NCI-H526 treated with DMSO at 0.1 percent for 48 hours (cell line): ENCODE measurements around the gene CDK10.
"Not testable (repeated sequence)": the region's sequence is repeated elsewhere in the genome, so short reads cannot be mapped to it uniquely, and the experiment has no call there.

ENCODE experiments used
- DNase-seq: peaks from one replicate; lab custom pipeline; 2025; lab: John Stamatoyannopoulos, UW

CDK10 gene

GRCh38 chr16:89695875-89696669 is 9.6 kb downstream of the CDK10 start:
- no peak for DNase-seq

- DNase-seq = no peak
Observed at GRCh38 chr16:89696670-89697128, 10.2 kb downstream of the CDK10 start.

DNA sequence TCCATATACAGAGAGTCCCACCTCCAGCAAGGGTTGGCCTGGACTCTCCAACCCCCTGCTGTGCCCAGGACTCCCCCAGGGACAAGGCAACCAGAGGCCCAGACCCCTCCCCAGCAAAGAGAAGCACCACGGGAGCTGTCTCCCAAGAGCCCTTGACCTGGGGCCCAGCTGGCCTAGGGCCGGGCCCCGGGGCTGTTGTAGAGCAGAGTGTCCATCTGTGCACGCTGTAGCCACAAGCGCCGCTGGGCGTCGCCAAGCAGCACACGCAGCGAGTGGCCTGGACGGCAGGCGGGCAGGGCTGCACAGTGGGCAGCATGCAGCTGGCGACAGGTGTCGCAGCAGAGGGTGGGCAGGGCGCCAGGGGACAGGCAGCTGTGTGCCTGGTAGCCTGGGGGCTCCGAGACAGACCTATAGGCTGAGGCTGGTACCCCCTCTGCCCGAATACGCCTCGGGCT is 10.7 kb downstream of the CDK10 start:
- no peak for DNase-seq

- DNase-seq = no peak
Observed at GRCh38 chr16:89697616-89698331, 11.3 kb downstream of the CDK10 start.

GRCh38 chr16:89698717-89699116 is 12.2 kb downstream of the CDK10 start:
- not testable (repeated sequence) for DNase-seq

DNA sequence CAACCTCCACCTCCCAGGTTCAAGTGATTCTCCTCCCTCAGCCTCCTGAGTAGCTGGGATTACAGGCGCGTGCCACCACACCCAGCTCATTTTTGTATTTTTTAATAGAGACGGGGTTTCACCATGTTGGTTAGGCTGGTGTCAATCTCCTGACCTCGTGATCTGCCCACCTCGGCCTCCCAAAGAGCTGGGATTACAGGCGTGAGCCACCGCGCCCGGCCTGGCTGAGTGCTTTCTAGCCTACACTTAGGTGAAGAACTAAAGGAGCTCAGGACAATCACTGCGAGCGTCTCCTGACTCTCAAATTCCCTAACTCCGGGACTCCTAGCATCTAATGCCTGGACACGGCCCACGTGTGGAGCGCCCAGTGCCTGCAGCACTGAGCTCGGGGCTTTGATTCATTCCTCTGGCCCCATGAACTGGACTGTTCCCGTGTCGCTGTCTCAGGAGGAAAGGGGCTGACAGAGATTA is 13.2 kb downstream of the CDK10 start:
- DNase-seq = not testable (repeated sequence)

GRCh38 chr16:89700100-89700648 is 13.7 kb downstream of the CDK10 start:
- peak; percentile 91 for DNase-seq

- DNase-seq = no peak
Observed at GRCh38 chr16:89700649-89701424, 14.3 kb downstream of the CDK10 start.

GRCh38 chr16:89701425-89702406 is 15.2 kb downstream of the CDK10 start, which contains the start of gene SPATA2L:
SPATA2L (minus strand) TSS chr16:89701705; CDS start chr16:89701232, 473 bp downstream.
- DNase-seq = peak; percentile 75

DNA sequence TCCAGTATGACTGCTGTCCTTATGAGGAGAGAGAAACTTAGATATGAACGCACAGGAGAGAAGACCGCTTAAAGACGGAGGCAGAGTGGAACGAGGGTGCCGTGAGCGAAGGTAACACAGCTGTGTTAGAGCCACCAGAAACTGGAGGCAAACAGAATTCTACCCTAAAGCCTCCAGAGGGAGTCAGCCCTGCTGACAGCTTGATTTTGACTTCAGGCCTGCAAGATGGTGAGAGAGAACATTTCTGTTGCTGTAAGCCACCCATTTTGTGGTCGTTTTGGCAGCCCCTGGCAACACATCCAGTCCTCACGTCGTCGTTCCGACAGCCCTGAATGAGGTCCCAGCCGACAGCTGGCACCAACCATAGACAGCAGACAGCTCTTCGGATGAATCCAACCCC is 17.8 kb downstream of the CDK10 start:
- no peak for DNase-seq

DNA sequence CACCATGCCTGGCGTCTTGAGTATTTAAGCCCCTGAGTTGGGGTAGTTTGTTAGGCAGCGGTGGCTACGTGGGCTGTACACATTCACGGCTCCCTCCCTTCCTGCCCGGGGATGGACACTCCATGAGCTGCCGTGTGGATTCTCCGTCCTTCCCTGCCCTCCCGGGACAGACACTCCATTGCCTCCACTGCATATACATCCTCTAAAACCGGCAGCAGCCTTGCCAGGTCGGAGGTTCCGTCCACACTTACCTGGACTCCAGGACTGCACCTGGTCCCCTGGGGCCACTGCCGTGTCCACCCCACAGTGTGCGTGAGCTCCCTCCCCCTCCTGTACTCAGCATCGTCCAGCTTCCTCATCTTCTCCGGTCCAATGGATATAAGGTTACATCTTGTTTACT is 18.5 kb downstream of the CDK10 start:
- DNase-seq = no peak

DNA sequence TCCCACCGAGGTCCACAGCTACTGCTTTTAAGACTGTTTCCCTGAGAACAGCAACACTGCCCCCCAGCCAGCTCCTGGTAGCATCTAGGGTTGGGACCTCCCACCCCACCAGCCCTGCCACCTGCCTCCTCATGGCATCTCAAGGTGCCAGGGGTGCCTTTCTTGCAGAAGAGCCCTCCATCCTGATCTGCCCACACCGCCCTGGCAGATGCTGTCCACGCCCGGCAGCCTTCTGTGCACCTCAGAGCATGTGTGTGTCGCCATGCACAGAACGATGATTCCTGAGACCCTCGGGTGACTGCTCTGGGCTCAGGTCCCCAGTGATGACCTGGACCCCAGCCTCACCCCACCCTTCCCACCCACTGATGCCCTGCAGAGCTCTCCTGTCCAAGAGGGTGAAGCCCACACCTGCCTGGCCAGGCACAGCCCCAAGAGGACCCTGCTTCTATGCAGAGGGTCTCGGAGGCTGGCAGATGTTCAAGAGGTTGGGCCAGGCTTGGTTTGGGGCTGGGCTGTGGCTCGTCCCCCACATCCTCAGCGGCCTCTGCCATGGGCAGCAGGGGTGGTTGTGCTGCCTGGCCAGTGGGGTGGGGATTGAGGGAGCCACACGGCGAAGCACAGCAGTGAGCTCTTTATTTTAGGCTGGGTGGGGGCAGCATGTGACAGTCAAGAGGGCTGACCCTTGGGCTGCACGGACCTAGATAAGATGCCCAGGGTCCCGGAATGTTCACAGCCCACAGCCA is 20.2 kb downstream of the CDK10 start:
- DNase-seq = no peak

DNA sequence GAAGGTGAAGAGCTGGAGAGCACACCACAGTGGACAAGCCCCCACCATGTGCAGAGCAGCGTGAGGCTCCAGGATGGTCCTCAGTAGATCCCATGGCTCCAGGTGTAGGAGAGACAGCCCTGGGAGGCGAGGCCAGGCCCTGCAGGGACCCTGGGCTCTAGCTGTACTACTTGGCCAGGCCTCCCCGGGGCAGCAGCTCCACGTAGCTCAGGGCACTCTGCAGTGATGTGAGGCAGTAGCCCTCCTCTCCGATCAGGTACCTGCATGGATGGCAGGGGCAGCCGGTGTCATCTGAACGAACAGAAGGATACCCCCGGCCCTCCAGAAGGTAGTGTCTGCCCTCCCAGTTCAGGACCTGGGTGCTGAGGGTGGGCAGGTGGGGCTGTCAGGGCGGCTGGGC is 21.2 kb downstream of the CDK10 start:
- no peak for DNase-seq

GRCh38 chr16:89708481-89708931 is 22.0 kb downstream of the CDK10 start:
- no peak for DNase-seq

DNA sequence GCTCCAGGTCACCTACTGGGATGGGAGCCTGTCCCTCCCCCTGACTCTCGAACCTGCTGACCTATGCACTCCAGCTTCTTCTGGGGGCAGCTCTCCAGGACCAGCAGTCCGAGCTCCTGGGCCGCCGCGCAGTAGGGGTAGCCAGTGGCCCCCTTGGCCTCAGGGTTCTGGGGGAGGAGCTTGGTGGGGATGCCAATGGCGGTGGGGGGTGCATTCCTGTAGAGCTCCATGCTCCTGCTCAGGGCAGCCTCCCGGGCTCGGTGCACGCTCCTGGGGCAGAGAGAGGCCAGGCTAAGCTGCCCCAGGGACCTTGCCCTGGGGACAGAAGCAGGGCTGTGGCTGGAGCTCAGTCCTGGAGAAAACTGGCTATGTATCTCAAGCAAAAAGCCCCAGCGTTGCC is 22.7 kb downstream of the CDK10 start:
- no peak for DNase-seq

GRCh38 chr16:89709716-89710432 is 23.4 kb downstream of the CDK10 start:
- no peak for DNase-seq

DNA sequence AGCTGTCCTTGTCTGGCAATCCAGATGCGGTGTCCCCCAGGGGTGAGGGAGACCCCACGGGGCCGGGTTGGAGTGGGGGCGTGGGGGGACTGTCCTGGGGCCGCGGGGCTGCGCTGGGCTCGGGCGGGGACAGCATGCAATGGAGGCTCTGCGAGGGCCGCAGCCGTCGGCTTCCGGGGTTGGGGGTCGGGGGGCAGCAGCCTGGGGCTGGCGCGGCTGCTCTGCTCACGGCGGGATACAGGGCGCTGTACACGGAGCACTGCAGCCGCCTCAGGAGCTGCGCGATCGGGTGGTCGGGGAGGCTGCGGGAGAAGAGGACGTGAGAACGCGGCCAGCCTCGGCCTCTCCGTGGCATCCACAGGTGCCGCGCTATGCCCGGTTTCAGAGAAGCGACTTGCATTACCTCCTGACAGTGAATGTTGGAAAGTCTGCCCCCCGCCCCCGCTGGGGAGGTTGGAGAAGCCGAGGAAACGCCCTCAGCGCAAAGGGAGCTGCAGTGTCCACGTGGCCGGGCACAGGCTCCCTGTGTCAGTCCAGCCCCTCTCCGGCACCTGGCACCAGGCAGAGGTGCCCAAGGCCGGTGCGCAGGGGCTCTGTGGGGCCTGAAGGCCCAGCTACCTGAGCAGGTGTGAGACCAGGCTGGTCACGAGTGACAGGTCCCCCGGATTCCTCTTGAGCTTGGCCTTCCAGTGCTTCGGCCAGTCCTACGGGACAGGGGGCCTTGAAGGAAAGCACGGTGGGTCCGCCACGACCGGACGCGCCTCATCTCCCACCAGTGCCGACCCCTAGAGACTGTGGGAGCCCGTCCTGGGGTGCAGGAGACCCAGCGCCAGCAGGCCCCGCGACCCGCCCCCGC is 24.4 kb downstream of the CDK10 start:
- DNase-seq = no peak

- DNase-seq = no peak
Observed at GRCh38 chr16:89711601-89712273, 25.2 kb downstream of the CDK10 start.
